Activated naive CD8-positive, alpha-beta T cell treated with anti-CD3 and anti-CD28 coated beads, Interleukin-2, amount 10 ng/mL, durations not matched to agents 7 days and 5 days (primary cell): ENCODE measurements around the gene KIF18B. TPM values are rescaled to one million over a fixed set of nuclear protein-coding genes. Genes with fewer than 3 reads are reported as not detected.
A peak's percentile ranks its signal among the peaks of the same experiment; 100 is the strongest.

Experiments
- ATAC-seq: fragments of 150-1000 bp; cut with Tn5 transposase; one replicate; pipeline ENCODE4 v1.10.0; 2021; ENCODE audit warnings: low read depth, moderate library complexity
- POLR2A ChIA-PET: fragments of 350-600 bp; sonication (Branson Sonifier 250); formaldehyde crosslinking; loops from one replicate; lab custom pipeline; 2021; ENCODE audit warnings: antibody characterized with exemption; lab: Charles Lee
- DNase-seq: peaks from one replicate; pipeline ENCODE4 v3.0.0; 2021
- H3K27ac Mint-ChIP-seq: one replicate; pipeline ENCODE4 v1.8.0; 2022; ENCODE audit warnings: mild to moderate bottlenecking, mixed read lengths
- H3K27me3 Mint-ChIP-seq: one replicate; pipeline ENCODE4 v1.8.0; 2022; ENCODE audit warnings: mild to moderate bottlenecking, moderate library complexity, mixed read lengths
- H3K36me3 Mint-ChIP-seq: one replicate; pipeline ENCODE4 v1.8.0; 2021; ENCODE audit warnings: mild to moderate bottlenecking, mixed read lengths
- H3K4me1 Mint-ChIP-seq: one replicate; pipeline ENCODE4 v1.8.0; 2021; ENCODE audit warnings: mixed read lengths
- H3K4me3 Mint-ChIP-seq: one replicate; pipeline ENCODE4 v1.8.0; 2022; ENCODE audit warnings: mild to moderate bottlenecking, moderate library complexity, mixed read lengths
- H3K9me3 Mint-ChIP-seq: one replicate; pipeline ENCODE4 v1.8.0; 2021; ENCODE audit warnings: mixed read lengths
- total RNA-seq, 2 experiments: library from RNA; stranded (reverse); gene quantifications; one replicate each; pipeline ENCODE4 v1.2.3, GENCODE V29; 2021

Gene KIF18B
- total RNA-seq, 2 experiments from 2014 or later = 66.7 to 70.5 TPM

DNA sequence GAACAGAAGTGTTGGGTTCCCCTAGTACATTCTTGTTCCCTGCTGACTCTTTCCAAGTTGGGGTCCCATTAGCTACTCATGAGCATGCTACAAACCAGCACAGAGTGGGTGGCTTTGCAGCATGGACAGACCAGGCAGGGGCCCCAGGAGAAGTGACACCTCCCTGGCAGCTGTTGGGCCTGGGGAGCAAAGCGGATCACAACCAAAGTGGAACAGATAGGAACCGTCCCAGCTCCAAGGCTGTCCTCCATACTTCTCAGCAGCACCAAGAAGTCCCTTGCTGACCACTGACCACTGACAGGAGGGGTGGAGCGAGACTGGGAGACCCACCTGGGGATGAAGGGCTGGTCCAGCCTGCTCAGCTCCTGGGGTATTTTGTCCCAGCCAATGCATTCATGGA is 19.9 kb downstream of the KIF18B start:
- POLR2A ChIA-PET = no interaction called here
- DNase-seq (no peak), ATAC-seq (no peak)
- peaks cover 30% of the 10 kb centered on the region for H3K36me3 Mint-ChIP-seq
- no peak overlapping the region for H3K4me3 Mint-ChIP-seq
- no peaks in the 10 kb centered on the region for H3K9me3 Mint-ChIP-seq
- peaks cover 2% of the 10 kb centered on the region for H3K4me1 Mint-ChIP-seq
- no peak overlapping the region for H3K27ac Mint-ChIP-seq
- H3K27me3 Mint-ChIP-seq = no peaks in the 10 kb centered on the region

GRCh38 chr17:44926821-44927525 is 20.6 kb downstream of the KIF18B start:
- Mint-ChIP-seq H3K4me3 (no peak overlapping the region), H3K27me3 (peaks cover 5% of the 10 kb centered on the region), H3K27ac (no peak overlapping the region), H3K36me3 (peaks cover 30% of the 10 kb centered on the region), H3K4me1 (peaks cover 2% of the 10 kb centered on the region), H3K9me3 (no peaks in the 10 kb centered on the region)
- DNase-seq = no peak
- ATAC-seq = no peak
- POLR2A ChIA-PET = interaction anchor here (0.6 to 1.6 kb wide), 2 partner anchors 20 to 403 kb away, joined by 3 to 4 read pairs; partner anchors contain the start of gene KIF18B

DNA sequence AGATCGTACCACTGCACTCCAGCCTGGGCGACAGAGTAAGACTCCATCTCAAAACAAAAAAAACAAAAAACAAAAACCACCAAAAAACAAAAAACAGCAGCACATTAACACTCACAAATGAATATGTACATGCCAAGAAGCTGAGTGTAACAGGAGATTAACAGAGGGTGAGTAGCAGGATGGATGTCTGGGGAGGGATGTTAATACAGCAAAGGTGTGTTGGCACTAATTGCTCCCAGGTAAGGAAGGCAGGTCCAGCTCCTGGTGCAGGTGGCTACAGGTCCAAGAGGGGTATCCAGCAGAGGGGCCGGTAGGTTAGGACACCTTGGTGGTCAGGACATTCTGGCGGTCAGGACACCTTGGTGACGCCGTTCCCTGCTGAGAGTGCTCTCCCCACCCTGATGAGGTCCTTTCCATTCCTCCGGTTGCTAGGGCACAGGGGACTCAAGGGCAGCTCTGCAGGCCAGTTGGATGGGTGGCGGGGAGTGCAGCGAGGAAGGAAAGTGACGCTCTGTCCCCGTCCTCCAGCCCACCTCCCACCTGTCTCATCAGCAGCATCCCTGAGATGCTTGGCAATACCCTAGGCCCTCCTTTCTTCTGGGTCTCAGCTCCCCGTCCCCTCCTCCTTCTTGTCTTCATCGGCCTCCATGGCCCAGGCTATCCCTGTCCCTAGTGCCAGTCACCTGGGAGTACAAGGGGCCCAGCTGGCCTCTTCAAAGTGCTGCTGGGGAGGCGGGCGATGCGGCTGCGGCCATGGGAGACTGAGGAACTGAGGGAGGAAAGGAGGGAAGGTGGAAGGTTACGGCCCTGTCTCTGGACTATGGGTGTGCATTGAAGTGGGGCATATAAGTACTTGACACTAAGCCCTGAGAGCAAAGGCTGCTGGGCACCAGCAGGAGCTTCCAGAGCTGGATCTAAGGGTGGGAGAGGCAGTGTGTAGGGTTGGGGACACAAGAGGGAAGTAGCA is 21.6 kb downstream of the KIF18B start:
- Mint-ChIP-seq H3K9me3 (no peaks in the 10 kb centered on the region), H3K27ac (peak overlapping the region; percentile 60), H3K27me3 (peaks cover 15% of the 10 kb centered on the region), H3K36me3 (peaks cover 22% of the 10 kb centered on the region), H3K4me3 (no peak overlapping the region), H3K4me1 (peaks cover 2% of the 10 kb centered on the region)
- POLR2A ChIA-PET = interaction anchor here (0.6 to 1.6 kb wide), 2 partner anchors 18 to 21 kb away, joined by 3 to 4 read pairs; partner anchors contain the start of gene KIF18B
- no peak for DNase-seq
- no peak for ATAC-seq

DNA sequence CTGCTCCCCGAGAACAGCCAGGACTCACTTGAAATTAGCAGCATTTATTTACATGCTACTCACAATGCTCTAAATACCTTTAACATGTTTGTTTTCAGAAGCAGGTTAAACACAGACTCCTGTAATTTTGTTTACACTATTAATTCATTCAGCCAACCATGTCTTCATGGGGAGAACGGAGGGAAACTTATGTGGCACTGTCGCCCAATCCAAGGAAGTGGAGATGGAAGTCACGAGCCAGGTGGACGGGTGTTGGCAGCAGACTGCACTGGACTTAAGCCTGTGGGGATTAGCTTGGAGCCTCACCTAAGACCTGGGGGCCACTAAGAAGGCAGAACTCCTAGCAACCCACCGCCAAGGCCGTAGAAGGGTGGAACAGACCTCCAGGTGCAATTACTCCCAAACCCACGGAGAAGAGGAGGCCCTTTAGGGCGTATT is 23.4 kb downstream of the KIF18B start:
- POLR2A ChIA-PET = no interaction called here
- H3K27me3 Mint-ChIP-seq = peaks cover 28% of the 10 kb centered on the region
- H3K9me3 Mint-ChIP-seq = no peaks in the 10 kb centered on the region
- peaks cover 8% of the 10 kb centered on the region for H3K4me1 Mint-ChIP-seq
- peaks cover 13% of the 10 kb centered on the region for H3K36me3 Mint-ChIP-seq
- ATAC-seq = no peak
- H3K27ac Mint-ChIP-seq = no peak overlapping the region
- peak; percentile 13 for DNase-seq
- no peak overlapping the region for H3K4me3 Mint-ChIP-seq

DNA sequence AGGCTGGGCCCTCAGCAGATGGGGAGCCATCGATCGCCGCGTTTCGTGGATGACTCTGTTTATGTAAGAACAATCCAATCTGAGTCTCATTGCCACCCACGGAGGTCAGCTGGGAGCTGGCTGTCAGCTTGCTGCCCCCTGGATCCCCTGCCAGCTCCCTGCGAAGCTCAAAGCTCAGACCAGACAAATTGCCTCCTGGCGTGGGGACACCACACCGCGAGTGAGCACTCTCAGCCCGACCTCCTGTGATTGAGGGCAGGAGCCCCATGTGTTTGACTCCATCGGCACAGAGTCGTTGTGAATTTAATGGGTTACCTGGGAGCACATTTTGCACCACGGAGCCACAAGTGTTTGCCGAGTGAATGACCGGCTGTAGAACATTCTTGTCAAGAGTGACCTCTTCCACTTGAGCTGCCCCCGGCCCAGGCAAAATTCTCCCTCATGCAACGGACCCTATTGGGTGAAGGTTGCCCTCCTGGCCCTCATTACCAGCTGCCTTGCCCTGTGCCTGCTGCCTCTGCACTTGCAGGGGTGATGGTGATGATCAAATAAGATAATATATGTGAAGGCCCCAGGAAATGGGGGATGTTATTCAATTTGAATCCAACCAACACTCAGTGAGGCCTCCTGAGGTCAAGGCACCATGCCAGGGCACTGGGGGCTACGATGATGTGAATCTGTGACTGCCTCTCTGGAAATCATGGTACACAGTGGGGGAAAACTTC is 24.7 kb downstream of the KIF18B start:
- H3K9me3 Mint-ChIP-seq = no peaks in the 10 kb centered on the region
- peaks cover 9% of the 10 kb centered on the region for H3K36me3 Mint-ChIP-seq
- peaks cover 8% of the 10 kb centered on the region for H3K4me1 Mint-ChIP-seq
- ATAC-seq (no peak), DNase-seq (peak; percentile 27)
- POLR2A ChIA-PET = interaction anchor here (1.3 kb wide), 1 partner anchor 8 kb away, joined by 3 read pairs; no protein-coding TSS in a partner anchor
- H3K27ac Mint-ChIP-seq = no peak overlapping the region
- peaks cover 38% of the 10 kb centered on the region for H3K27me3 Mint-ChIP-seq
- no peak overlapping the region for H3K4me3 Mint-ChIP-seq

DNA sequence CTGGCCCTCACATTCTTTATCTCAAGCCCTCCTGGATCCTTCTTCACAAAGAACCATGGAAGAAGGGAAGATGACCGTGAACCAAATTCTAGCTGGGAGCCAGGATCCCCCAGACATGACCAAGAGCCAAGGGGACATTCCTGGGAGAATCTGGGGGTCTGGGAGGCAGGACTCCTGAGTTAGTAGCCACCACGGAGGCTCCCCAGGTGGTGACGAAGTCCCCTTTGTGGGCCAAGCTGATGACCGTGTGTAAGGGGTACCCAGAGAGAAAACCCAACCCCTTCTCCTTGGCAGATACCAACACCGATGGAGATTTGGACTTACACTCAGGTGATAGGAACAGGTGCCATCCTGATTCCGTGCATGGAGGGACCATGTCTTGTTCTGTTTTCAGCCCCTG is 25.4 kb downstream of the KIF18B start:
- Mint-ChIP-seq H3K27me3 (peaks cover 41% of the 10 kb centered on the region), H3K27ac (no peak overlapping the region), H3K9me3 (no peaks in the 10 kb centered on the region), H3K36me3 (peaks cover 6% of the 10 kb centered on the region), H3K4me3 (no peak overlapping the region), H3K4me1 (peaks cover 8% of the 10 kb centered on the region)
- no peak for ATAC-seq
- POLR2A ChIA-PET = interaction anchor here (1.3 kb wide), 1 partner anchor 9 kb away, joined by 3 read pairs; no protein-coding TSS in a partner anchor
- peak; percentile 12 for DNase-seq

DNA sequence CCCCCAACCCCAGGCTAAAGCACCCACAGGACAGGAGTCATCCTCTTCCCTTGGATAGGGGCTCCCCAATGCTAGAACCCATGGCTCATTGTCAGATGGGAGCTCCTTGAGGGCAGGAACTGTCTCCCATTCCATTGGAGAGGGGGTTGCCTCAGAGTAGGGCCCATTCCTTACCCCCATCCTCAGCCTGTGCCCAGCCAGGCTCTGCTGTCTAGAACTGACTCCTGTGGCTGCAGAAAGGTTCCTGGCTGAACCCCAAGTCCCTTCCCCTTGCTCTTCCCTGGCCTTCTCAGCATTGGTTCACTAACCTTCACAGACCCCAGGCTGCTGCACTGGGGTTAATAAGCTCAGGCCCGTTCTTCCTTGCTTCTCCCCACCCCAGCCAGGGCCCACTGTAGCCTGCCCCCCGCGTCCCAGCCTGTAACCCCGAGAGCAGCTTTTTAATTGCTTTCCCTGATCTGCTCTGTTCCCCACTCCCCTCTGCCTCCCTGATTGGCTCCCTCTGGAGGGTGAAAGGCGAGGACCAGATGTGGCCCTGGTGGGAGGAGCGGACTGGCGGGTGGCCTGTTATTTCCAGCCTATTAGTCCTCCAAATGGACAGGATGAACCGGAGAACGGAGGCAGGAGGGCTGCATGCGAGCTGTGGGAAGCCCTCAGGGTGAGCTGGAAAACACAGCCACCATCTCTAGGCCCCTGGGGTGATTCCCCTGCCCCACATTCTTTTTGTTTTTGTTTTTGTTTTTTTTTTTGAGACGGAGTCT is 26.3 kb downstream of the KIF18B start:
- peaks cover 41% of the 10 kb centered on the region for H3K27me3 Mint-ChIP-seq

DNA sequence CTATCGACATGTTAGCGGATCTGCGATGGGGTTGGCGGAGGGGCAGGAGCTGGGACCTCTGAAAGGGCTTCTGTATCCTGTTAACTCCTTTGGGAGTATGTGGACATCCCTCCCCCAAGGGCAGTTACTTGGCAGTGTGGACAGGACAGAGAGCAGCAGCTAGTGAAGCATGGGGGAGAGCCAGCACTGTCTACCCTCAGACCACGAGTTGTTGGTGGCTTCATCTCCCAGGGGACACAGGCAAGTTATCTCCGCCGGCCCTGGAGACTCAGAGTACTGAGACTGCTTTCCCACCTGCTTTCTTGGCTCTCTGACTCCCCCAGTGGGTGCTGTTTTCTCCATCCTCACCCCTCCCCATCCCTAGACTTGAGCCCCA is 27.0 kb downstream of the KIF18B start:
- no peak overlapping the region for H3K4me3 Mint-ChIP-seq
- H3K27me3 Mint-ChIP-seq = peaks cover 41% of the 10 kb centered on the region
- peak; percentile 21 for DNase-seq
- ATAC-seq = no peak
- peaks cover under 1% of the 10 kb centered on the region for H3K36me3 Mint-ChIP-seq
- no peaks in the 10 kb centered on the region for H3K9me3 Mint-ChIP-seq
- H3K4me1 Mint-ChIP-seq = peaks cover 8% of the 10 kb centered on the region
- POLR2A ChIA-PET = interaction anchor here (1.1 to 1.3 kb wide), 4 partner anchors 9 to 102 kb away, joined by 3 to 5 read pairs (median 3); no protein-coding TSS in a partner anchor
- H3K27ac Mint-ChIP-seq = no peak overlapping the region

More for the DNA sequence above, 26.3 kb downstream of the KIF18B start:
- peak; percentile 19 for DNase-seq
- no peak overlapping the region for H3K4me3 Mint-ChIP-seq
- H3K9me3 Mint-ChIP-seq = no peaks in the 10 kb centered on the region
- peaks cover 3% of the 10 kb centered on the region for H3K36me3 Mint-ChIP-seq
- ATAC-seq = no peak
- POLR2A ChIA-PET = interaction anchor here (0.5 to 1.3 kb wide), 3 partner anchors 10 to 107 kb away, joined by 3 to 4 read pairs (median 3); no protein-coding TSS in a partner anchor
- H3K4me1 Mint-ChIP-seq = peaks cover 8% of the 10 kb centered on the region
- no peak overlapping the region for H3K27ac Mint-ChIP-seq

DNA sequence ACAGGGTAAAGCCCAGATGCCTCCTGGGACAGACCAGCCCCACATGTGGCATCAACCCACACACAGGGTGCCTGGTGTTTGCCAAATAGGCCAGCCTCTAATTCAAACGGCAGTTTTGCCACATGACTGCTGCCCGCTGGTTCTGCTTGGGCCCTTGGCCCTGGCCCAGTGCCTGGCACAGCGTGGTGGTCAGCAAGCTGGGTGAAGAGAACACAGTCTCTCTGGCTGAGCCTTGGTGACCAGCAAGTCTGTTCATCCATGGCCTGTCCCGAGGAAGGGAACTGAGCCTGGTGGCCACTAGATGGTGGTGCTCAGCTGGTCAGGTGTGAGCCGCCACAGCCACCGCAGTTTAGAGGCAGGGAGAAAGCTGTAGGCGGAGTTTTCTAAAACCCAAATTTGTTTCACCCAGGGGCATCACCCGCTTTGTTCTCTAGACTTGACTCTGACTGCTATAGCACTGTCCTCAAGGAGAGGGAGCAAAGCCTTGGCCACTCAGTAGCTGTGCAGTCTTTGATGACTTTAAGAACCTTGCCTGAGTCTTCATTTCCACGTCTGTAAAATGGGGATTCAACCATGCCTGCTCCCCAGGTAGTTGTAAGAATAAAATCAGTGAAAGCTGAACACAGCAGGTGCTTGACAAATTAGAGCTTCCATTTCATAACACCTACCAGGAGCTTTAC is 27.5 kb downstream of the KIF18B start:
- Mint-ChIP-seq H3K4me3 (no peak overlapping the region), H3K27ac (no peak overlapping the region), H3K27me3 (peaks cover 41% of the 10 kb centered on the region), H3K9me3 (no peaks in the 10 kb centered on the region), H3K36me3 (no peaks in the 10 kb centered on the region), H3K4me1 (peaks cover 8% of the 10 kb centered on the region)
- POLR2A ChIA-PET = interaction anchor here (1.1 to 1.3 kb wide), 4 partner anchors 9 to 102 kb away, joined by 3 to 5 read pairs (median 3); no protein-coding TSS in a partner anchor
- ATAC-seq (peak; percentile 74), DNase-seq (peak; percentile 64)

- H3K36me3 Mint-ChIP-seq = no peaks in the 10 kb centered on the region
- peak; percentile 22 for DNase-seq
- POLR2A ChIA-PET = interaction anchor here (1.1 to 1.3 kb wide), 3 partner anchors 8 to 103 kb away, joined by 3 to 5 read pairs (median 3); no protein-coding TSS in a partner anchor
Observed at GRCh38 chr17:44919411-44919810, 28.2 kb downstream of the KIF18B start.

DNA sequence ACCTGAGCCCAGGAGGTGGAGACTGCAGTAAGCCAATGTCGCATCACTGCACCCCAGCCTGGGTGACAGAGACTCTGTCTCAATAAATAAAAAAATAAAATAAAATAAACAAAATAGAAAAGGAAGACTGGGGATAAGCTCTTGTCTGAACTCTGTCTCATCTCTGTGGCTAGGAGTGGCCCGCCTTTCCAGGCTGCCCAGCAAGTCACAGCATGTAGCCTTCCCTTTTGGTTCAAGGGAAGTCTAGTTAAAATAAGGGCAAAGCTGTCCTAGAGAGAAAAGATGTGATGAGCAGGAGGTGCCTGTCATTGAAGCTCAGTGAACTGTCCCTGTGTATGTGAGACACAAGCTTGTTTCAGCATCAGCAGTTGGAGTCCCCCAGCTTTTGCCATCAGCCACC is 29.6 kb downstream of the KIF18B start:
- ATAC-seq (no peak), DNase-seq (peak; percentile 1)
- peaks cover 48% of the 10 kb centered on the region for H3K27me3 Mint-ChIP-seq
- H3K4me1 Mint-ChIP-seq = peaks cover 11% of the 10 kb centered on the region
- no peaks in the 10 kb centered on the region for H3K9me3 Mint-ChIP-seq
- H3K4me3 Mint-ChIP-seq = no peak overlapping the region
- POLR2A ChIA-PET = interaction anchor here (0.5 to 1.3 kb wide), 2 partner anchors 18 to 104 kb away, joined by 4 read pairs; no protein-coding TSS in a partner anchor
- H3K27ac Mint-ChIP-seq = no peak overlapping the region
- H3K36me3 Mint-ChIP-seq = no peaks in the 10 kb centered on the region

More at GRCh38 chr17:44919411-44919810, 28.2 kb downstream of the KIF18B start:
- no peak for ATAC-seq
- H3K27ac Mint-ChIP-seq = no peak overlapping the region
- peaks cover 8% of the 10 kb centered on the region for H3K4me1 Mint-ChIP-seq
- H3K9me3 Mint-ChIP-seq = no peaks in the 10 kb centered on the region
- no peak overlapping the region for H3K4me3 Mint-ChIP-seq
- peaks cover 42% of the 10 kb centered on the region for H3K27me3 Mint-ChIP-seq
